ENCODE measurements around the gene DOK1. TPM values are rescaled to one million over a fixed set of nuclear protein-coding genes. Genes with fewer than 3 reads are reported as not detected.

Gene DOK1
- total and polyA plus RNA-seq, 2 donors (not counting 1 experiment from before 2014, with no cell fraction given): 29.1 to 41.4 TPM

DNA sequence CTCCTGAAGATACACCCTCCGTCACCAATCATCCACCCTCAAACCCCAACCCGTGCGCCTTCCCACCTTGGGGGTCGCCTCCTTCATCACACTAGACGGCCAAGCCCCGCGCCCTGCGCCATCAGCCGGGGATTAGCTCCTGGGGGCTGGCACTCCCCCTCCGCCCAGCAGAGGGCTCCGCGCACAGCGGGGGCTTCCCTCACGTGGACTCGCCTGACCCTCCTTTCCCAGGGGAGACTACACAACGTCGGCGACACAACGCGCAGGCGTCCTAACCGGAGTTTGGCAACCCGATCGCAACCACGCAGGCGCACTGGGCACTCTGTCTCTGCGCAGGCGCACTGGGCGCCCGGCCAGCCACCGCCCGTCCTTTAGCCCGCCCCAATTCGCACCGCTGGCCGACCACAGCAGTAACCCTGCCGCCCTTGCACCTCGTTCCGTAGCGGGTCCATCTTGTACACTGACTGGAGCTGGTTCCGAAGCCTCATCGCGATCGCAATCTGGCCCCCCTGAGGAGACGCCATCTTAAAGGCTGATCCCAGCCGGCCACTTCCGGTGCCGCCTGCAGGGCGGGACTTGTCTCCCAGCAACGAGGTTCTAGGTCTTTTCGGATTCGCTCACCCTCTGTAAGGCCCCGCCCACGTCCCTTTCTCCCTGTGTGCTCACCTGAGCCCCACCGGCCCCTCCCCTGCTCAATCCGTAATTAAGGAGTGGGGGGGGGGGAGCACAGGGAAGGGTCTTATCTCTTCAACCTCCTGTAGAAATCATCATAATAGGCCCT is 47.2 kb upstream of the DOK1 start, which contains the start of gene PCGF1:
TSS of gene PCGF1 (minus strand) at position 551 of the 781 bp plus-strand sequence. CDS start at position 524, 27 bp downstream.
- ChIA-PET POLR2A (interaction anchor here (0.5 to 2.8 kb wide), 11 partner anchors 9 to 196 kb away, joined by 3 to 13 read pairs (median 5); partner anchors contain the start of genes AUP1, HTRA2 and WBP1), CTCF (interaction anchor here (0.6 to 8.1 kb wide), 15 partner anchors 9 to 86 kb away, joined by 3 to 111 read pairs (median 4); partner anchors contain the start of genes AUP1, CCDC142, DQX1 and HTRA2)
- peak within 1 kb of the TSS; percentile 90 for H2AFZ ChIP-seq (ENCODE audit: insufficient read depth, low read depth, low read length, poor library complexity, severe bottlenecking)
- H3K27ac ChIP-seq (ENCODE audit: low read length in 2 of 2): peak within 1 kb of the TSS; percentile 91 to 96
- DNase-seq (peak; percentile 100), ATAC-seq (ENCODE audit: low read depth) (peak; percentile 85)
- H3K36me3 ChIP-seq (replicated peaks in 1 of 2; ENCODE audit: control extremely low read depth in 1 of 2, control insufficient read depth in 1 of 2, extremely low read depth in 1 of 2, insufficient read depth in 2 of 2, low read length in 1 of 2): peaks cover 0 to 10% of the 10 kb centered on the region in 2 experiments
- H3K9ac ChIP-seq (ENCODE audit: low read length): peak within 1 kb of the TSS; percentile 84
- H3K27me3 ChIP-seq (replicated peaks in 1 of 4; ENCODE audit: control extremely low read depth in 1 of 4, control insufficient read depth in 3 of 4, insufficient read depth in 4 of 4, low read length in 3 of 4): peaks cover 0 to 56% (median 14%) of the 10 kb centered on the region in 4 experiments
- Mint-ChIP-seq H3K27me3 (peaks cover 41% of the 10 kb centered on the region), H3K9me3 (ENCODE audit: insufficient read depth) (no peaks in the 10 kb centered on the region), H3K27ac (peak within 1 kb of the TSS; percentile 99), H3K4me1 (peaks cover 56% of the 10 kb centered on the region), H3K4me3 (peak within 1 kb of the TSS; percentile 96)
- H3K79me2 ChIP-seq (ENCODE audit: control insufficient read depth, insufficient read depth, low read length): peaks cover 8% of the 10 kb centered on the region
- H3K9me3 ChIP-seq (ENCODE audit: control extremely low read depth in 1 of 3, control insufficient read depth in 2 of 3, insufficient read depth in 1 of 3, low read length in 2 of 3): peaks cover 0 to 13% (median 0%) of the 10 kb centered on the region in 3 donors
- peaks cover 31 to 38% of the 10 kb centered on the region in 2 donors for H3K4me1 ChIP-seq (ENCODE audit: control insufficient read depth in 2 of 2, insufficient read depth in 2 of 2, low read length in 2 of 2)
- H4K20me1 ChIP-seq (ENCODE audit: control insufficient read depth, insufficient read depth, low read length, poor library complexity, severe bottlenecking): no peaks in the 10 kb centered on the region
- TF ChIP-seq, protein P1, sequence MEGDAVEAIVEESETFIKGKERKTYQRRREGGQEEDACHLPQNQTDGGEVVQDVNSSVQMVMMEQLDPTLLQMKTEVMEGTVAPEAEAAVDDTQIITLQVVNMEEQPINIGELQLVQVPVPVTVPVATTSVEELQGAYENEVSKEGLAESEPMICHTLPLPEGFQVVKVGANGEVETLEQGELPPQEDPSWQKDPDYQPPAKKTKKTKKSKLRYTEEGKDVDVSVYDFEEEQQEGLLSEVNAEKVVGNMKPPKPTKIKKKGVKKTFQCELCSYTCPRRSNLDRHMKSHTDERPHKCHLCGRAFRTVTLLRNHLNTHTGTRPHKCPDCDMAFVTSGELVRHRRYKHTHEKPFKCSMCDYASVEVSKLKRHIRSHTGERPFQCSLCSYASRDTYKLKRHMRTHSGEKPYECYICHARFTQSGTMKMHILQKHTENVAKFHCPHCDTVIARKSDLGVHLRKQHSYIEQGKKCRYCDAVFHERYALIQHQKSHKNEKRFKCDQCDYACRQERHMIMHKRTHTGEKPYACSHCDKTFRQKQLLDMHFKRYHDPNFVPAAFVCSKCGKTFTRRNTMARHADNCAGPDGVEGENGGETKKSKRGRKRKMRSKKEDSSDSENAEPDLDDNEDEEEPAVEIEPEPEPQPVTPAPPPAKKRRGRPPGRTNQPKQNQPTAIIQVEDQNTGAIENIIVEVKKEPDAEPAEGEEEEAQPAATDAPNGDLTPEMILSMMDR (IDR thresholded peaks at IDR 0.05): peak; percentile 64
- no peak for TF ChIP-seq EZH2 (IDR thresholded peaks at IDR 0.05; ENCODE audit: borderline replicate concordance, insufficient read depth, low read depth, low read length, poor library complexity, severe bottlenecking)
- H3K4me3 ChIP-seq (ENCODE audit: control extremely low read depth in 1 of 5, extremely low read depth in 1 of 5, insufficient read depth in 1 of 5, low read depth in 2 of 5, low read length in 4 of 5): peak within 1 kb of the TSS; percentile 78 to 97 (median 83)
- peak within 1 kb of the TSS; percentile 88 for H3K4me2 ChIP-seq (replicated peaks; ENCODE audit: low read depth, low read length, poor library complexity, severe bottlenecking)
- intact Hi-C loops (cut with micrococcal nuclease): loop anchor here (1.0 to 5.0 kb wide), 7 partner anchors 9 to 145 kb away; partner anchors contain the start of genes AUP1, DOK1, HTRA2 and SEMA4F
- 1% methylated on average over 49 of the region's 56 CpGs for WGBS (ENCODE audit: insufficient coverage)
